ENCODE results near the gene TMEM178B.

GRCh38 chr7:141265668-141266067, 191.8 kb downstream of the TMEM178B start:
- TF ChIP-seq TAF1 (IDR thresholded peaks at IDR 0.05; ENCODE audit: borderline replicate concordance, low read depth, low read length) (no peak), MEF2A (IDR thresholded peaks at IDR 0.05; ENCODE audit: borderline replicate concordance, low read depth) (no peak), ZBTB33 (IDR thresholded peaks at IDR 0.05; ENCODE audit: borderline replicate concordance, low read depth) (no peak), JUND (IDR thresholded peaks at IDR 0.05) (no peak), CTCF (IDR thresholded peaks at IDR 0.05) (no peak), GABPA (IDR thresholded peaks at IDR 0.05; ENCODE audit: low read depth) (no peak), POLR2AphosphoS5 (IDR thresholded peaks at IDR 0.05; ENCODE audit: low read depth, low read length) (no peak)

Measured in SK-N-SH (cell line).